Measurements from ENCODE around the gene CSTF1. TPM values are rescaled to one million over a fixed set of nuclear protein-coding genes. Genes with fewer than 3 reads are reported as not detected.

Gene CSTF1
- total RNA-seq, 2 experiments from 2014 or later = 55.7 to 59.7 TPM

- POLR2A ChIA-PET = no interaction called here
- CTCF ChIA-PET = interaction anchor here (1.0 to 1.4 kb wide), 2 partner anchors 9 to 11 kb away, joined by 3 read pairs; no protein-coding TSS in a partner anchor
Observed at GRCh38 chr20:56422076-56422823, 29.8 kb downstream of the CSTF1 start.

DNA sequence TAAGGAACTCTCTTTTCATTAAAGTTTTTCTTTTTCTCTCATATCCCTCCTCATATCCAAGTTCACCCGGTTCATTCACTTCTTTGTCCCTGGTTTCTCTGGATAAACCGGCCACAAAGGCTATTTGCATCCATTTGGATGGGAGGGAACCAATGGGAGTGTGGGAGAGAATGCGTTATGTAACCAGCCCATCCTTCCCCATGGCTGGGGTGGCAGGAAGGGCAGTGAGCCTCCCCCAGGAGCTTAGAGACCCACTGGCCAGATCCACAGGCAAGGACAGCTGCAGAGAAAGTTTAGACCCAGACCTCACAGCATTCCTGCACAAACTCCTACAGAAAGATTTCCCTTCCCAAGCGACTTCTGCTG is 30.4 kb downstream of the CSTF1 start:
- CTCF ChIA-PET = interaction anchor here (1.0 to 1.5 kb wide), 3 partner anchors 10 to 25 kb away, joined by 3 read pairs; no protein-coding TSS in a partner anchor
- POLR2A ChIA-PET = no interaction called here

DNA sequence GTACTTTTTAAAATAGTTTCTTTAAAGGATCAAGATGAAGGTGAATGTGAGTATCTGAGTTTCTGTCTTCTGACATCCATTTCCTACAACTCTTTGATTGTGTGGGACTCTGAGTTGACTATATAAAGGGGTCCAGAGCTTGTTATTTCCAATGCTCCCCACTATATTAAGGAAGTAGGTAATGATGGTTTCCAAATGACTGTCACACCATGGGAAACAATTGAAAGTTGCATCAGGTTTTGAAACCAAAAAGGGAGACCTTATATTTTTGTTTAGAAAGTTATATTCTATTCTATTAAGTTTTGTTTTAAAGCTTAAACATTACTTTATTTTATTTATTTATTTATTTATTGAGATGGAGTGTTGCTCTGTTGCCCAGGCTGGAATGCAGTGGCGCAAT is 30.8 kb downstream of the CSTF1 start:
- ChIA-PET POLR2A (no interaction called here), CTCF (interaction anchor here (1.5 kb wide), 1 partner anchor 24 kb away, joined by 3 read pairs; no protein-coding TSS in a partner anchor)

DNA sequence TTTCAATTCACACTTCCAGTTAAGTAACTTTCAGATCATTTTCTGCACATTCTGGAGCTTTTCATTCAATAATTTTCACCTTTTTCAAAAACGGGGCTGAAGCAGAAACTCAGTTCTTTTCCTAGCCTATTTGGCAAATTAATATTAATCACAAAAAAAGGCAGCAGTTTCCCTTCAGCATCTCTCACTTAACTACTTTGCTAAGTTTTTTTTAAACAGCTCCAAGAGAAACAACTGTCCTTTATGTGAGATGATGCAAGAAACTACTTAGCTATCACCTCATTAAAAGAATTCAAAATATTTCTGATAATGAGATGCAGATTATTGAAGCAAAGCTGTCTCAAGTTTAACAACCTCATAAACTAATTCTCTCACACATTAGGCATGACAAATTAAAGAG is 31.4 kb downstream of the CSTF1 start:
- CTCF ChIA-PET = interaction anchor here (1.5 kb wide), 1 partner anchor 24 kb away, joined by 3 read pairs; no protein-coding TSS in a partner anchor
- POLR2A ChIA-PET = no interaction called here

DNA sequence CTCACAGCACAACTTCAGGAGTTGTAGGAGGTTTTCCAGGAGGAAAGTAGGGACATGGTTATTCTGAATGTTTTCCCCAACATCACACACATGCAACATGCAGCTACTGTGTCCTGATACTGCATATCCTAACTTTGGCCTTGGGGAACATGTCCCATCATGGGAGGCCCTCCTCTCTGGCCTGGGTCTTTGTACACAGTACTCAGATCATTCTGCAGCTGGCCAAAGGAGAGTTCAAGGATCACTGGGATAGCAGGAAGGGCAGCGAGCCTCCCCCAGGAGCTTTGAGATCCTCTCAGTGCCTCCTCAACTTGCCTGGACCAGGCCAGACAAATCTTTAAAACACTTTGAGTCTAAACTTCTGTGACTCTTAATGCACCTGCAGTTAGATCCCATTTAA is 32.5 kb downstream of the CSTF1 start:
- CTCF ChIA-PET = no interaction called here
- POLR2A ChIA-PET = no interaction called here

DNA sequence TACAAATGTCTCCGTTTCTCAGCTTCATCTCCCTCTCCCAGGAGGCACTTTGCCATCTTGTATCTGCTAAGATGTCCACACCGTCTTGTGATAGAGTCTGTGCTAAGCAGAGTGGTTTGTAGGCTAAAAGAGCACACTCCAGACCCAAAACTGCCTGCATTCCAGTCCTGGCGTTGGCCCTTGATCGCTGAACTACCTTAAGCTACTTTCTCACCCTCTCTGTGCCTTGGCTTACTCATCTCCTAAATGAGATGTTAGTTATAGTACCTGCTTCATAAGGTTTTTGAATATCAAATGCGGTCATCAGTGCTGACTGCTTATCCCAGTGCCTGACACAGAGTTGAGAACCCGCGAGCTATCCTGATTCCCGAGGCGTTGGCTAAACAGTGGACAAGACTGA is 33.6 kb downstream of the CSTF1 start:
- POLR2A ChIA-PET = no interaction called here
- CTCF ChIA-PET = no interaction called here

- POLR2A ChIA-PET = no interaction called here
- CTCF ChIA-PET = interaction anchor here (0.7 kb wide), 1 partner anchor 205 kb away, joined by 4 read pairs; no protein-coding TSS in a partner anchor
Observed at GRCh38 chr20:56426926-56427325, 34.5 kb downstream of the CSTF1 start.

GRCh38 chr20:56427797-56428196 is 35.4 kb downstream of the CSTF1 start:
- POLR2A ChIA-PET = no interaction called here
- CTCF ChIA-PET = interaction anchor here (1.9 kb wide), 1 partner anchor 9 kb away, joined by 5 read pairs; no protein-coding TSS in a partner anchor

GRCh38 chr20:56428410-56428809 is 36.0 kb downstream of the CSTF1 start:
- CTCF ChIA-PET = interaction anchor here (1.9 kb wide), 1 partner anchor 10 kb away, joined by 5 read pairs; no protein-coding TSS in a partner anchor
- POLR2A ChIA-PET = no interaction called here

DNA sequence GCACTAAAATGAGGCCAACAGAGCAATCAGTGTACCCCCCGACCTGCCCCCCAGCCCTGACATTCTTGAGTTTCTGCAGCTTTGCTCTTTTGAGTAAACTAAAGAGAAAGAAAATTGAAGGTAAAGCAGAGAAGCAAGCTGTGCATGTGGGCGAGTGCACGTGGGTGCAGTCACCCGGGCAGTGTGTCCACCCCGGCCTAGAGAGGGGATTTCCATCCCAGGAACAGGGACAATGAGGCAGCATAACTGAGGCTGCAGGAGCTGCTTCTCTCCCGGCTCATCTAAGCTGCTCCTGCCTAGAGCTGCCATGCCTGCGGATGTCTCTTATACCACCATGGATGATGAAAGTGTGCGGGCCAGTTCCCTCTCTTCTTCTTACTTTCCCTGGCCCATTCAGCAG is 36.4 kb downstream of the CSTF1 start:
- POLR2A ChIA-PET = interaction anchor here (0.6 to 0.7 kb wide), 2 partner anchors 72 to 961 kb away, joined by 4 to 5 read pairs; no protein-coding TSS in a partner anchor
- CTCF ChIA-PET = interaction anchor here (1.3 to 1.9 kb wide), 2 partner anchors 10 to 28 kb away, joined by 3 to 5 read pairs; no protein-coding TSS in a partner anchor

- ChIA-PET POLR2A (interaction anchor here (0.7 kb wide), 2 partner anchors 49 to 72 kb away, joined by 3 to 5 read pairs; no protein-coding TSS in a partner anchor), CTCF (interaction anchor here (1.3 to 1.9 kb wide), 2 partner anchors 11 to 29 kb away, joined by 3 to 5 read pairs; no protein-coding TSS in a partner anchor)
Observed at GRCh38 chr20:56429502-56429901, 37.1 kb downstream of the CSTF1 start.

- ChIA-PET POLR2A (interaction anchor here (0.7 kb wide), 1 partner anchor 50 kb away, joined by 3 read pairs; no protein-coding TSS in a partner anchor), CTCF (interaction anchor here (1.3 to 1.9 kb wide), 2 partner anchors 12 to 29 kb away, joined by 3 to 5 read pairs; no protein-coding TSS in a partner anchor)
Observed at GRCh38 chr20:56429941-56430340, 37.5 kb downstream of the CSTF1 start.

- CTCF ChIA-PET = no interaction called here
- POLR2A ChIA-PET = no interaction called here
Observed at GRCh38 chr20:56430461-56430860, 38.0 kb downstream of the CSTF1 start.

DNA sequence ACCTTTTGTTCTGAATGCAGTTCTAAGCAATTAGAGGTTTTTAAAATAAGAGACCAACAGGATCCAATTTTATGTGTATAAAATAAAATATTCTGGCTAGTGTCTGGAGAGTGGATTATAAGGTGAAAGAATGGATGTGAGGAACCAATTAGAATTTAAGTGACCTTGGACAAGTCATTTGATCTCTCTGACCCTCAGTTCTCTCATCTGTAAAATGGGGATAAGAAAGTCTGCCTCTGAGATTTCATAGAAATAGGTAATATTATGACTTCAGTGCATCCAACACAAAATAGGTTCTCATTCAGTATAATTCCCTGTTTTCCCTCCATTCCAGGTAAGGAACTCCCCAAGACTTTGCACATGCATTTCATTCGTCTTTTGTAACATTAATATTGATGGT is 38.5 kb downstream of the CSTF1 start:
- ChIA-PET CTCF (no interaction called here), POLR2A (no interaction called here)

DNA sequence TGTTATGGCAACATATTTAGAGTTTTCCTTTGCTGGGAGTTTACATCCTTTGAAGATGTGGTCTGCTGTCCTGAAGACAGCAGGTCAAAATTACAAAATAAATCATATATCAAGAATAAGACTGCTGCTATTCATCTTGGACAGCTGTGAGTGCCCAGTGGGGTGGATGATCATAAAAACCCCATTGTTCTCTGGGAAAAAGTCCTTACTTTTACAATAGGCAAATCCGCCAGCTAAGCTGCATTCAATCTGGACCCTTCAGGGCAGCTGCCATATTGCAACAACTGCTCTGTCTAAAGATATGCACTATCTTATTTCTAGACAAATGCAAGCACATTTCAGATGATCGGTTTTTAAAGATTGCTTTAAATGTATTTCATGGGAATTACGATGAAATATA is 39.0 kb downstream of the CSTF1 start:
- ChIA-PET CTCF (no interaction called here), POLR2A (no interaction called here)

DNA sequence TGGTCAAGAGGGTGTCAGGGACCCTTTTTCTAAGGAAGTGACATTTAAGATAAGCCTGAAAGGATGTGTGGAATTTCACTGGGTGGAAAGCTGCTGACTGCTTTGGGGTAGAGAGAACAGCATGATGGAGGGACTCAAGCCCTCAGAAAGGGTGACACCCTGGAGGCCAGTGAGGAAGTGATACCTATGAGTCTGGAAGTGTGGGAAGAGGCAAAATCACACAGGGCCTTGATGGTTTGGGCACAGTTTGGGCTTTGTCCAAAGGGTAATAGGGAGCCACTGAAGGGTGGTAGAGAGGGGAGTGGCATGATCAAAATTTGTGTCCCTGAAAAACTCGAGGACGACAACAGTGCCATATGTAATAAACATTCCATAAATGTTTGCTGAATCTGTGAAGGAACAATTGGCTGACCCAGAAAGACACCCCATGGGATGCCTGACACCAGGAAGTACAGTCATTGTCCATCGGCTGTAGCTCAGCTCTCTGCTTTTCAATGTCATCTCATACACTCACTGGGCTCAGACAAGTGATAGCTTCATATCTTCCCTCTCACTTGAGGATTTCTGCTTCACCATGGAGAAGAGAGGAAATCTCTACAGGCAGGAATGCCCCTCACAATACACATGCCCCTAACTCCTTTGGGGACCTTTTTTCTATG is 40.9 kb downstream of the CSTF1 start:
- ChIA-PET CTCF (interaction anchor here (1.0 to 1.3 kb wide), 2 partner anchors 11 to 18 kb away, joined by 3 read pairs; no protein-coding TSS in a partner anchor), POLR2A (no interaction called here)

DNA sequence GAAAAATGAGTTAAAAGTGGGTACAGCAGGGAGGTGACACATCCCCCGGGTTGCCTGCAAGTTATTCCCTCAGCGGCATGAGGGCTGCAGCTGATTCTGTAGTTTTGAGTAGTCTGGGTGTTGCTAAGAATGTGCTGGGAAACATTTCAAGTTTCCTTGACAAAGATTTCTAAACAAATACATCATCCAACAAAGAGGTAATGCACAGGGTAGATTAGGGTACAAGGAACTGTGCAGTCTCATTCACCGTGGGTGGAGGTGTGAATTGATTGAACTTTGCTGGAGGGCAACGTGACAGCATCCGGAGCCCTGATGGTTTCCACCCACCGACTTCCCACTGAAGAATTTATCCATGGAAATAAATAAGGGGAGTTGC is 41.4 kb downstream of the CSTF1 start:
- ChIA-PET CTCF (interaction anchor here (1.0 to 1.3 kb wide), 2 partner anchors 12 to 18 kb away, joined by 3 read pairs; no protein-coding TSS in a partner anchor), POLR2A (interaction anchor here (0.6 kb wide), 2 partner anchors 96 to 538 kb away, joined by 3 to 4 read pairs; no protein-coding TSS in a partner anchor)

GRCh38 chr20:56437196-56437960 is 44.9 kb downstream of the CSTF1 start:
- ChIA-PET POLR2A (no interaction called here), CTCF (no interaction called here)

- ChIA-PET CTCF (interaction anchor here (1.6 kb wide), 1 partner anchor 26 kb away, joined by 4 read pairs; the partner anchor contains the start of gene CASS4), POLR2A (no interaction called here)
Observed at GRCh38 chr20:56438284-56438683, 45.8 kb downstream of the CSTF1 start.

Data from activated CD8-positive, alpha-beta memory T cell treated with anti-CD3 and anti-CD28 coated beads for 36 hours (primary cell).